ENCODE measurements around the gene IMMP2L.

- TF ChIP-seq EZH2 (IDR thresholded peaks at IDR 0.05; ENCODE audit: insufficient read depth, poor library complexity, severe bottlenecking) (no peak), EZH2phosphoT487 (IDR thresholded peaks at IDR 0.05; ENCODE audit: insufficient read depth, low read depth) (no peak)
These were observed 802.0 kb downstream of the IMMP2L start for GRCh38 chr7:110760341-110760740.

Data from GM23248 (cell line).